ENCODE measurements around the gene JOSD2.
A peak's percentile ranks its signal among the peaks of the same experiment; 100 is the strongest.

Gene JOSD2

GRCh38 chr19:50496189-50497021 lies 14.6 kb downstream of the JOSD2 start:
- no peak for DNase-seq (ENCODE audit: low spot score)

- no peak for DNase-seq (ENCODE audit: low spot score)
Measured at GRCh38 chr19:50495020-50495531, 15.9 kb downstream of the JOSD2 start.

GRCh38 chr19:50494186-50495019 lies 16.6 kb downstream of the JOSD2 start:
- DNase-seq (ENCODE audit: low spot score): no peak

- DNase-seq (ENCODE audit: low spot score): no peak
Measured at GRCh38 chr19:50493171-50493570, 17.8 kb downstream of the JOSD2 start.

GRCh38 chr19:50492303-50493052 lies 18.5 kb downstream of the JOSD2 start:
- no peak for DNase-seq (ENCODE audit: low spot score)

DNA sequence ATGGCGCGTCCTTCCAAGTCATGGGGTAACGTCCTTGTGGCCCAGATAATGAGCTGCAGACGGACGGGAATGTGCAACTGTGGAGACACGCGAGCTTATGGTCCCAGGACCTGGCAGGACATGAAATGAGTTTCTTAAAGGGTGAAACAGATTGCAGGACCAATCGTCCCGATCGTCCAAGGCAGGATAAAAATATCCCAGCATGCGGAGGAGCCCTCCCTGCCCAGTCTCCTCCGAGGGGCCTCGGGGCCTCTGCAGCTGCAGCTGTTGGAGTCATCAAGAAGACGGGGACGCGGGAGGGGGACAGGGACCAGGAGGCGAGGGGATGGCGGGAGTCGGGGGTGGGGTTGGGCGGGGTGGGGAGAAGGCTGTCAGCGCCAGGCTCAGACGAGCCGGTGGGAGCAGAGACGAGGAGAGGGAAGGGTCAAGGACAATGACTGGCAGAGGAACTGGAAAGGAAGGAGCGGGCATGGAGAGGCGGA lies 20.0 kb downstream of the JOSD2 start:
- DNase-seq (ENCODE audit: low spot score): no peak

DNA sequence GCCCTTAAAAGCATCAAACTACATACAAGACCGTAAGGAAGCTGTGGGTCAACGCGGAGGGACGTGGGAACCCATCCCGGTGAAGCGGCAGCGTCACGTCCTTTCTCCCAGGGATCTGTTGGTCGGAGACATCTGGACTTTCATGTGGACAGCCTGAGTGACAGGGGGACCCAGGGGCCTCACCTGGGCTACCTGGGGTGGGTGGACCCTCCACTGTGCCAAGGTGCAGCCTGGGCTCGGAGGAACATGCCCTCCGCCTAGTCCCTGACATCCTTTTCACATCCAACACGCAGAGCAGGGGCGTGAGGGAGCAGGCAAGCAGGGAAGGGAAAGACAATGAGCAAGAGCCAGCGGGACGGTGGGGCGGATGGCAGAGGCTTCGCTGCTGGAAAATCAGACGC lies 20.6 kb downstream of the JOSD2 start:
- DNase-seq (ENCODE audit: low spot score): no peak

GRCh38 chr19:50489461-50490011 lies 21.5 kb downstream of the JOSD2 start:
- peak; percentile 34 for DNase-seq (ENCODE audit: low spot score)

GRCh38 chr19:50488389-50489194 lies 22.4 kb downstream of the JOSD2 start:
- no peak for DNase-seq (ENCODE audit: low spot score)

DNA sequence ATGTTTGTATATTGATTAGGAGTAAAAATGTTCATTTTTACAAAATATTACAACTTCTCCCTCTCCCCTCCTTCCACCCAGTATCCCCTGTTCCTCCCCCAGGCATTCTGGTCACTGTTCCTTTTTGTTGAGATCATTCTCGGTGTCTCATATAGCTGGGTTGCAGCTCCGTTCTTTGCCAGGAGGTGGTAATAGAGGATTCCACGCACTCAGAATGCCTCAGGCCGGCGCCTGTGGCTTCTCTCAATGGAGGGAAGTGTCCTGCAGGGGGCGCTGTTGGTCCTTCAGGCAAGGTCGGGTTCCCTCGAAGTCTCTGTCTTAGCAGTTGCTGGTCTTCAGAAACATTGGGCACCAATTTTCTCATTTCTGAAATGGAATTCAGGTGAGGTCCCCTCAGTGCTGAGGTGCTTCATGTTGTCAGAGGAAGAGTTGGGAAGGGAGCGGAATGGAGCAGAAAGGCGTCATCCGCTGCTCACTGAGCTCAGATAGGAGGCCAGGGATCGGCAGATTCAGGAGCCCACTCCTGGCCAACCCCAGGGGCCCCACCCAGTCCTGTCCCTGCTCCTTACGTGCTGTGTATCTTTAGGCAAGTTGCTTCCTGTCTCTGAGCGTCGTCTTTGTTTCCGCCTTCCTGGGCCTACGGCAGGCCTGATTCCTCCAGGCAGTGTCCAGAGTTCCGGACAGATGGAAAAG lies 24.0 kb downstream of the JOSD2 start:
- no peak for DNase-seq (ENCODE audit: low spot score)

DNA sequence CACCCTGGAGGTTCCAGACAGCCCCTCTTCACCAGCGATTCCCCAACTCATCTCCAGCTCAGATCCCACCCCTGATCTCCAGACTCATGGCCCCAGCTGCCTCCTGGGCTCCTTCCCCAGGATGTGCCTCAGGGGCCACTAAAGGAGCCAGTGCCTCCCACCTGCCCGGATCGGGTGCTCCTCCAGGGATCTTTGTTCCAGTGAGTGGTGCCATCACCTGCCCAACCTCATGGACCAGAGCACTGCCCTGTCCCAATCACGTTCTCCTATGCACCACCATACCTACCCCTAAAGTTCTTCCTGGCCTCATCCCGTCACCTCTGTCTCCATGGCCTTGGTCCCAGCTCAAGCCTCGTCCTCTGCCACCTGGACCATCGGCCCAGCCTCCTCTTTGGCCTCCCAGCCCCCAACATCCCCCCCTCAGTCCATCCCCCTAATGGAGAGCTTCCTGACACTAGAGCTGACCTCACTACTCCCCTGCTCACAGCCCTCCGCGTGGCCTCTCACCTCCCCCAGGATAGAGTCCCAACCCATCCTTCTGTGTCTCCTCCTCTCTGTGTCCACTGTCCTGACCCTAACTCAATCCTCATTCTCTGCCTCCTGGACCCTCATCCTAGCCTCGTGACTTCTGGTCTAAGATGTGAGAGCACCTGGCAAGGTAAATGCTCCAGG lies 25.6 kb downstream of the JOSD2 start:
- no peak for DNase-seq (ENCODE audit: low spot score)

DNA sequence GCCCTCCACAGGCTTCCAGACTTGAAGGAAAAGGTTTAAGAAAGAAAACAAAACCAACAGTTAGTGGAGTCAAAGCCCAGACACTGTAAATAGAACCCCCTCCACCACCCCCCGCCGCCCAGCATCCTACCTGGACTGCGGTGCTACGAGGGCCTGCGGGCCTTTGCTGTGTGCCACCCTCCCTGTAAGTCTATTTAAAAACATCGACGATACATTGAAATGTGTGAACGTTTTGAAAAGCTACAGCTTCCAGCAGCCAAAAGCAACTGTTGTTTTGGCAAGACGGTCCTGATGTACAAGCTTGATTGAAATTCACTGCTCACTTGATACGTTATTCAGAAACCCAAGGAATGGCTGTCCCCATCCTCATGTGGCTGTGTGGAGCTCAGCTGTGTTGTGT lies 28.1 kb downstream of the JOSD2 start:
- DNase-seq (ENCODE audit: low spot score): no peak

- DNase-seq (ENCODE audit: low spot score): no peak
Measured at GRCh38 chr19:50482271-50482855, 28.6 kb downstream of the JOSD2 start.

GRCh38 chr19:50481351-50482149 lies 29.4 kb downstream of the JOSD2 start:
- no peak for DNase-seq (ENCODE audit: low spot score)

DNA sequence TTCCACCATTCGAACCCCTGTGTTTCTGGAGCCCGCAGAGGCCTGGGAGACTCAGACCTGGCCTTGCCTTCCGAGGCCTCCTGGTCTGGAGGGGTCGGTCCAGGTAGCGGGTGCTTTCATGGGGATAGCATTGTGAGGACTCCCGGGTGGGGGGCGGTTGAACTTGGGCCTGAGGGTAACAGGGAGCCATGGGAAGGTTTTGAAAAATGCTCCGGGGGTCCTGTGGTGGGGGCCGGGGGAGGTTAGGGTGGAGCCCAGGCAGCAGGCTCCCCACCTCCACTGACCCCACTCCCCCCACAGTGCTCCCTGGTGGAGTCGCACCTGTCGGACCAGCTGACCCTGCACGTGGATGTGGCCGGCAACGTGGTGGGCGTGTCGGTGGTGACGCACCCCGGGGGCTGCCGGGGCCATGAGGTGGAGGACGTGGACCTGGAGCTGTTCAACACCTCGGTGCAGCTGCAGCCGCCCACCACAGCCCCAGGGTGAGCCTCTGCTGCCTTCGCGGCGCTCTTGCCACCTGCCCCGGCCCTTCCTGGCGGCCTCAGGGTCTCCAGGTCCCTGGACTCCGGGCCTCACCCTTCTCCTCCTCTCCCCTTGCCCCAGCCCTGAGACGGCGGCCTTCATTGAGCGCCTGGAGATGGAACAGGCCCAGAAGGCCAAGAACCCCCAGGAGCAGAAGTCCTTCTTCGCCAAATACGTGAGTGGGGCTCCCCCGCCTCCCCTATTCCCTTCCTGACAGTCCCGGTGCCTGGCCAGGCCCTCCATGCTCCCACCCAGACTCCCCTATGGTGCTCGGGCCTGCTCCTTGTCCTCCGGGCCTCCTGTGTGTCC lies 30.5 kb downstream of the JOSD2 start:
- DNase-seq (ENCODE audit: low spot score): no peak

- no peak for DNase-seq (ENCODE audit: low spot score)
Measured at GRCh38 chr19:50479761-50480251, 31.2 kb downstream of the JOSD2 start.
